ENCODE data around the gene GFAP.

Gene GFAP

DNA sequence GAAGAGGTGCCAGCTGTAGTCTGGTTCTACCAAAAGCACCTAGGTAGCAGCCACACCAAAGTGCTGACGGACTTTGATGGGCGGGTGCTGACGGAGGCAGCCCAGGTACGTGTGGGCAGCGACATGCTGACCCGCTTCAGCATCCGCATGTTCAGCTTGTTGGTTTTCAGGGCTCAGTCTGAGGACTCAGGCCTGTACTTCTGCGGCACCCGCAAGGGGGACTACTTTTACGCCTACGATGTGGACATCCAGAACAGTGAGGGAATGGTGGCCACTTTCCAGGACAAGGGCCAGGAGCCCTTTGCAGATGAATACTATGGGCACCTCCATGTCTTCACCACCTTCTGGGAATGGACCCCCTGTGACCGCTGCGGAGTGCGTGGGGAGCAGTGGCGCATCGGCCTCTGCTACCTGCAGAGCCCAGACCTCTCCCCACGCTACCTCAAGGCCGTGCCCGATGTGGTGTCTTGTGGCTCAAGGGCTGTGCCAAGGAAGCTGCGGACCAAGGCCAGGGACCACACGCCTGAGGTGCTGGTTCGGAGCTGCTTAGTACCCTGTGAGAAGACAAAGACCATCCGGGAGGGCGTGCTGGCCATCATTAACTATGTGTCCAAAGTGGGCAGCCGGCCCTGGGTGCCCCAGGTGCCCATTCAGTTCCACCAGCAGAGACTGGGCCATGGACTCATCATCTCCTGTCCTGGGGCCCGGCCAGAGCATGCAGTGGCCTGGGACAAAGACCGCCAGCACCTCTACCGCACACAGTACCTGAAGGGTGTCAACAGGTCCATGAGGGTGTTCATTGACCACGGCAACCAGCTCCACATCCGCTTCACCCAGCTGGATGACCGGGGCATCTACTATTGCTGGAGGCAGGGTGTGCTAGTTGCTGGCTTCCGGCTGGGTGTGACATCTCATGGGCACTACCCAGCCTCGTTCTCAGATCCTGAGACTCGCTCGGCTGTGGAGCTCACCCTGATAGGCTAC, 11.0 kb downstream of the GFAP start:
- Histone ChIP-seq H3K4me3 (ENCODE audit: low read length) (no peak overlapping the region), H3K9me3 (ENCODE audit: control insufficient read depth, low read length) (no peaks in the 10 kb centered on the region), H3K36me3 (ENCODE audit: control insufficient read depth, insufficient read depth, low read length, severe bottlenecking) (no peaks in the 10 kb centered on the region), H3K9ac (ENCODE audit: low read length) (no peak overlapping the region), H3K4me1 (ENCODE audit: control insufficient read depth, insufficient read depth, low read length) (peaks cover 38% of the 10 kb centered on the region), H3K27me3 (replicated peaks; ENCODE audit: control insufficient read depth, insufficient read depth, low read length) (no peaks in the 10 kb centered on the region)
- DNase-seq (ENCODE audit: low read depth) = no peak

DNA sequence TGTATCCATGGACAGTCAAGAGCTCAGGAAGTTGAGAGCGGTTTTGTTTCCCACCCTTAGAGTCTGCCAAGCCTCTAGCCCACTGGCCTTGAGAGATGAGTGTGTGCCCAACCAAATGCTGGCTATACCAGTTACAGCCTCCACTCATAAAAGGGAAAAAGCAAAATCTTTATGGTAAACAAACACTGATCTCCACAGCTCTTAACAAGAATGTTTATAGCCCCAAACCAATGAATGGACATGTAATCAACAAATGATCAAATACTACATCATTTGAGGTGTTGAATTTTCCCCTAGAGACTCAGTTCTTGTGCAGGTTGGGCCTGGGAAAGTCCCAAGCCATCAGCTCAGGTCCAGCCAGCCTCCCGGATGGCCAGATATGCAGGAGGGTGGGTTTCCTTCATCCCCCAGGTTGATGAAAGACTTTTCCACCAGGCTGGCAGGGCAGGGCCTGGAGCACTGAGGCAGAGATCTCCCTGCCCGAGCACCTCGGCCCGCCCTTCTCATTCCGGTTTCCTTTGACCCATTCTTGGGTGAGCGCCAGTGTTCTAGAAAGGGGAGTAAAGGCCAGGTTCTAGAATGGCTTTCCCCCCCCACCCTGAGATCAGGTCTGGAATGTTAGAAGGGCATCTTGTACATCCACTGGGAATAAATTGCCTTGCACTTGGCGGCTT, 12.2 kb downstream of the GFAP start:
- Histone ChIP-seq H3K9ac (ENCODE audit: low read length) (no peak overlapping the region), H3K4me1 (ENCODE audit: control insufficient read depth, insufficient read depth, low read length) (peaks cover 39% of the 10 kb centered on the region), H3K27me3 (replicated peaks; ENCODE audit: control insufficient read depth, insufficient read depth, low read length) (no peaks in the 10 kb centered on the region), H3K36me3 (ENCODE audit: control insufficient read depth, insufficient read depth, low read length, severe bottlenecking) (no peaks in the 10 kb centered on the region), H3K9me3 (ENCODE audit: control insufficient read depth, low read length) (no peaks in the 10 kb centered on the region), H3K4me3 (ENCODE audit: low read length) (no peak overlapping the region)
- no peak for DNase-seq (ENCODE audit: low read depth)

DNA sequence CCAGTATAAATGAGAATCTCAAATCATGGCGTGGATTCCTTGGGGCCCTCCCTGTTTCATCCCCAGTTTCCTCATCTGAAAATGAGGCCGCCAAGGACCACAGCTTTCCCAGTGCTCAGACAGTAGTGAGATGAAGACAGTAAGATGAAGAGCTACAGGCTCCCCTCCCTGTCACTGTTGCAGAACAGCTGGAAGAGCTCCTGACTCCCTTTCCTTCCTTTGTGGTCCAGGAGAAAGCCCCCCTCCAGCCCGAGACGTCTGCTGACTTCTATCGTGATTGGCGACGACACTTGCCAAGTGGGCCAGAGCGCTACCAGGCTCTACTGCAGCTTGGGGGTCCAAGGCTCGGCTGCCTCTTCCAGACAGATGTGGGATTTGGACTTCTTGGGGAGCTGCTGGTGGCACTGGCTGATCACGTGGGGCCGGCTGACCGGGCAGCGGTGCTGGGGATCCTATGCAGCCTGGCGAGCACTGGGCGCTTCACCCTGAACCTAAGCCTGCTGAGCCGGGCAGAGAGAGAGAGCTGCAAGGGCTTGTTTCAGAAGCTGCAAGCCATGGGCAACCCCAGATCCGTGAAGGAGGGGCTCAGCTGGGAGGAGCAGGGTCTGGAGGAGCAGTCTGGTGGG, 13.1 kb downstream of the GFAP start:
- Histone ChIP-seq H3K4me3 (ENCODE audit: low read length) (no peak overlapping the region), H3K9me3 (ENCODE audit: control insufficient read depth, low read length) (no peaks in the 10 kb centered on the region), H3K9ac (ENCODE audit: low read length) (no peak overlapping the region), H3K36me3 (ENCODE audit: control insufficient read depth, insufficient read depth, low read length, severe bottlenecking) (no peaks in the 10 kb centered on the region), H3K4me1 (ENCODE audit: control insufficient read depth, insufficient read depth, low read length) (peaks cover 39% of the 10 kb centered on the region), H3K27me3 (replicated peaks; ENCODE audit: control insufficient read depth, insufficient read depth, low read length) (no peaks in the 10 kb centered on the region)
- no peak for DNase-seq (ENCODE audit: low read depth)

DNA sequence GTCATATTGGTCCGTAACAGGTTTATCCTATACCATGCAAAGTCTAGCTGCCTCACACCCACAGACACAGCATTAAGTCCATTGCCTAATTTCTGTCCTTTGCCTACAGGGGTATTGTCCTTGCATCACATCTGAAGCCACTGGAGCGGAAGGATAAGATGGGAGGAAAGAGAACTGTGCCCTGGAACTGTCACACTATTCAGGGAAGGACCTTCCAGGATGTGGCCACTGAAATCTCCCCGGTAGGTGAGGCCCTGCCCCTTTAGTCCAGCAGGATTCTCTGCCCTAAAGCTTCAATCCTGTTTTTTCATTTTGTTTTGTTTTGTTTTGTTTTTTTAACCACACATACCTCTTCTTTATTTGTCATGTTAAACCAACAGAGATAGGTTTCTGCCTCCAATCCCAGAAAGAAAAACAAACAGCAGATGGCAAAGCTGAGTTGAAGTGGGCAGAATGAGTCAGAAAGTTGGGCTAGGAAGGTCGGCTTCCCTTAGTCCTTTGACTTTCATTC, 13.8 kb downstream of the GFAP start:
- peaks cover 38% of the 10 kb centered on the region for H3K4me1 ChIP-seq (ENCODE audit: control insufficient read depth, insufficient read depth, low read length)
- no peaks in the 10 kb centered on the region for H3K9me3 ChIP-seq (ENCODE audit: control insufficient read depth, low read length)
- no peaks in the 10 kb centered on the region for H3K36me3 ChIP-seq (ENCODE audit: control insufficient read depth, insufficient read depth, low read length, severe bottlenecking)
- peak overlapping the region; percentile 99 for H3K9ac ChIP-seq (ENCODE audit: low read length)
- DNase-seq (ENCODE audit: low read depth) = peak; percentile 78
- H3K27me3 ChIP-seq (replicated peaks; ENCODE audit: control insufficient read depth, insufficient read depth, low read length) = no peaks in the 10 kb centered on the region
- H3K4me3 ChIP-seq (ENCODE audit: low read length) = no peak overlapping the region

DNA sequence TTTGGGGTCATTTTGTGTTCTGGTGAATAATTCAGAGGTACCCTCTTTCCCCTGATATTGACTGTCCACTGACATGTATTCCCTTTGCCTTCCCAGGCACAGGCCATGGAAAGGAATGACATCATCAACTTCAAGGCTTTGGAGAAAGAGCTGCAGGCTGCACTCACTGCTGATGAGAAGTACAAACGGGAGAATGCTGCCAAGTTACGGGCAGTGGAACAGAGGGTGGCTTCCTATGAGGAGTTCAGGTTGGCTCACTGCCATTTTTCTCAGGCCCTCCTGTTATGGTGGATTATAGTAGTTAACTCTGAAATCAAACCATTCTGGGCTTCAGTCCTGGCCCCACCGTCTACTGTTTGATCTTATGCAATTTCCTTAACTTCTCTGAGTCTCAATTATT, 14.4 kb downstream of the GFAP start:
- Histone ChIP-seq H3K27me3 (replicated peaks; ENCODE audit: control insufficient read depth, insufficient read depth, low read length) (no peaks in the 10 kb centered on the region), H3K36me3 (ENCODE audit: control insufficient read depth, insufficient read depth, low read length, severe bottlenecking) (peaks cover 2% of the 10 kb centered on the region), H3K9ac (ENCODE audit: low read length) (peak overlapping the region; percentile 99), H3K4me3 (ENCODE audit: low read length) (no peak overlapping the region), H3K4me1 (ENCODE audit: control insufficient read depth, insufficient read depth, low read length) (peaks cover 33% of the 10 kb centered on the region), H3K9me3 (ENCODE audit: control insufficient read depth, low read length) (no peaks in the 10 kb centered on the region)
- peak; percentile 67 for DNase-seq (ENCODE audit: low read depth)

DNA sequence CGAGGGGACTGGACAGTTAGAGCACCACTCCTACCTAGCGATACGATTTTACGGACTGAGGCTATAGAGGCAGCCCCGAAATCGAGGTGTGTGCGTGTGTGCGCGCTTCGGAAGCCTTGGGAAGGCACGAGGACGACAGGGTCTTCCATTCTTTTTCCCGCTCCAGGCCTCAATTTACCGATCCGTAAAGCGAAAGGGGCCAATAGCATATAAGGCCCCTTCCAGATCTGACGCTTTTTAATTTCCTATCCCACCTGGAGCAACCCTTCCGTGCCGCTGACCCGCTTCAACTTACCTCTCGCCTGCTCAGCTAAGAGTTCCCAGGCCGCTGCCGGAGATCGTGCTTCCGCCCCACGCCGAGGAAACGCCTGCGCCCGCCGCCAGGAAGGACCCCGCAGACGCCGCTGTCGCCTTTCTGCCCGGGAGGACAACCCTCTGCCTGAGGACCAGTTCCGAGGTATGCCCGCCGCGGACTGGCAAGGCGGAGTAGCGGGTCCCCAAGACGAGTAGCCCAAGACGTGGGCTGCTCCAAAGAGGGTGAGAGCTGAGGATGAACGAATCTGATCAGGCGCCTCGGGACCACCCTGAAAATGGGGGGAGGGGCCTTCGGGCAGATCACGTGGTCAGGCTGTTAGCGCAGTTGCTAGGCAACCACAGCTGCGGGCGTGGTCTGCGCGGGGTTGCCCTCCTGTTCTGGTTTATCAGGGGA, 16.1 kb downstream of the GFAP start, which contains the start of gene EFTUD2:
Gene EFTUD2 (minus strand): TSS at position 372 of the 709 bp plus-strand sequence. CDS start 4,924 bp downstream, outside the sequence.
- Histone ChIP-seq H3K9me3 (ENCODE audit: control insufficient read depth, low read length) (no peaks in the 10 kb centered on the region), H3K36me3 (ENCODE audit: control insufficient read depth, insufficient read depth, low read length, severe bottlenecking) (peaks cover 7% of the 10 kb centered on the region), H3K27me3 (replicated peaks; ENCODE audit: control insufficient read depth, insufficient read depth, low read length) (no peaks in the 10 kb centered on the region), H3K9ac (ENCODE audit: low read length) (peak within 1 kb of the TSS; percentile 99), H3K4me1 (ENCODE audit: control insufficient read depth, insufficient read depth, low read length) (peaks cover 29% of the 10 kb centered on the region), H3K4me3 (ENCODE audit: low read length) (peak within 1 kb of the TSS; percentile 98)
- DNase-seq (ENCODE audit: low read depth) = peak; percentile 94

DNA sequence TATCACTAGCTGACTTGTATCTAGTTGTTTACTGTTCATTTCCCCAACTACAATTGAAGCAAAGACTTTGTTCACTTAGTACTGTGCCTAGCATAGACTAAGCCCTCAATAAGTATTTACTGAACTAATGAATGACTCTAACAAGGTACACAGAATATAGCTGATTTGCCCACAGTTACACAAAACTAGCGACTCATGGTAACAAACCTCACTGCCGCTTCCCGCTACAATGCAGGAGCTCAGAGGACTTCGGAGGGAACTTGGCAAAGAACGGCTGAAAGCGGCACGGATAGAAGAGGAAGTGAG, 16.6 kb downstream of the GFAP start:
- peak; percentile 71 for DNase-seq (ENCODE audit: low read depth)
- Histone ChIP-seq H3K9ac (ENCODE audit: low read length) (peak overlapping the region; percentile 99), H3K9me3 (ENCODE audit: control insufficient read depth, low read length) (no peaks in the 10 kb centered on the region), H3K4me1 (ENCODE audit: control insufficient read depth, insufficient read depth, low read length) (peaks cover 29% of the 10 kb centered on the region), H3K27me3 (replicated peaks; ENCODE audit: control insufficient read depth, insufficient read depth, low read length) (no peaks in the 10 kb centered on the region), H3K4me3 (ENCODE audit: low read length) (peak overlapping the region; percentile 98), H3K36me3 (ENCODE audit: control insufficient read depth, insufficient read depth, low read length, severe bottlenecking) (peaks cover 12% of the 10 kb centered on the region)

DNA sequence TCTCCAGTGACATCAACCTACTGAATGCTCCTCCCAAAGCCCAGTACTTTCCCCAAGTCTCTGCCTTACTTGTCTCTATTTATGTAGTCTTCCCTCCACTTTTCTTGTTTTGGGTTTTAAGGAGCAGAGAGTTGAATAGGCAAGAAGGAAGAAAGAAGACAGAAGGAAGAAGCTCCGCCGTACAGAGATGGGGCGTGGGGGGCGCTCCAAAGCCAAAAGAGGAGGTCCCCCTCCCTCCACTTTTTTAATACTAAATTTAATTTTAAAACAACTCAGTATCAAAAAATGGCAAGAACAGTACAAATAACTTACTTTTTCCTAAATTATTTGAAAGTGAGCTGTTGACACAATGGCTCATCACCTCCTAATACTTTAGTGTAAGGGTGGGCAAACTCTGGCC, 20.7 kb downstream of the GFAP start:
- peaks cover 6% of the 10 kb centered on the region for H3K4me1 ChIP-seq (ENCODE audit: control insufficient read depth, insufficient read depth, low read length)
- DNase-seq (ENCODE audit: low read depth) = no peak
- H3K9ac ChIP-seq (ENCODE audit: low read length) = no peak overlapping the region
- H3K4me3 ChIP-seq (ENCODE audit: low read length) = no peak overlapping the region
- no peaks in the 10 kb centered on the region for H3K27me3 ChIP-seq (replicated peaks; ENCODE audit: control insufficient read depth, insufficient read depth, low read length)
- H3K9me3 ChIP-seq (ENCODE audit: control insufficient read depth, low read length) = no peaks in the 10 kb centered on the region
- H3K36me3 ChIP-seq (ENCODE audit: control insufficient read depth, insufficient read depth, low read length, severe bottlenecking) = peaks cover 38% of the 10 kb centered on the region

DNA sequence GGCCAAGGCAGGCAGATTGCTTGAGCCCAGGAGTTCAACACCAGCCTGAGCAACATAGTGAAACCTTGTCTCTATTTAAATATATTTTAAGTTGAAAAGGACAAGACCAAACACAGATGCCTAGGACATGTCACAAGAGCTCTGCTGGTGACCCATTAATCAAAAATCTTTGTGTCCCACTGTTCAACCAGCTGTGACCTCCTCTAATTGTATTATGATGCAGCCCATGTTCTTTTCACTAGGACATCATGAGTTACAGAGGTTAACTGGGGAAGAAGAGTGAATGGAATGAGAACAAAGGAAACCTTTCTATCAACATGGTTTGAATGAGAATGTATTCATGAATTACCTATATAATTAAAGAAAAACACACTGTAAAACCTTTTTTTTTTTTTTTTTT, 23.1 kb downstream of the GFAP start:
- Histone ChIP-seq H3K27me3 (replicated peaks; ENCODE audit: control insufficient read depth, insufficient read depth, low read length) (no peaks in the 10 kb centered on the region), H3K9ac (ENCODE audit: low read length) (no peak overlapping the region), H3K9me3 (ENCODE audit: control insufficient read depth, low read length) (no peaks in the 10 kb centered on the region), H3K4me3 (ENCODE audit: low read length) (no peak overlapping the region), H3K4me1 (ENCODE audit: control insufficient read depth, insufficient read depth, low read length) (peaks cover 3% of the 10 kb centered on the region), H3K36me3 (ENCODE audit: control insufficient read depth, insufficient read depth, low read length, severe bottlenecking) (peaks cover 41% of the 10 kb centered on the region)
- DNase-seq (ENCODE audit: low read depth) = no peak

DNA sequence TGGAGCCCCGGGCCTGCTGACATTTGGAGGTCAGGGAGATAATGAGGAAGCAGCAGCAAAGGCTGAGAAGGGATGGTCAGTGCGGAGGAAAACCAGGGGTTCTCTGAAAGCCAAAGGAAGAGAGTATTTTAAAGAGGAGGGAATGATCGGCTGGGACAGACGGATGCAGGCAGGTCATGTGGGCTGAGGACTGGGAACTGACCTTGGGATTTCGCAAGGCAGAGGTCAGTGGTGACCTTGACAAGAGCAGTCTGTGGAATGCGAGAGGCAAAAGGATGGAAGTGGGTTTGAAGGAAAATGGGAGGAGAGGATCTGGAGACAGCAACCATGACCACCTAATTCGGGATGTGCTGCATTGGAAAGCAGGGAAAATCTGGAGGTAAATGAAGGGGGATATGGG, 26.3 kb downstream of the GFAP start:
- Histone ChIP-seq H3K9me3 (ENCODE audit: control insufficient read depth, low read length) (no peaks in the 10 kb centered on the region), H3K9ac (ENCODE audit: low read length) (no peak overlapping the region), H3K36me3 (ENCODE audit: control insufficient read depth, insufficient read depth, low read length, severe bottlenecking) (peaks cover 61% of the 10 kb centered on the region), H3K4me1 (ENCODE audit: control insufficient read depth, insufficient read depth, low read length) (peaks cover 3% of the 10 kb centered on the region), H3K27me3 (replicated peaks; ENCODE audit: control insufficient read depth, insufficient read depth, low read length) (no peaks in the 10 kb centered on the region), H3K4me3 (ENCODE audit: low read length) (no peak overlapping the region)
- DNase-seq (ENCODE audit: low read depth) = no peak

All from adipocyte (in vitro differentiated cells).